HuH-7 (cell line): Measurements from ENCODE around the gene EXOC2.

Experiments
- DNase-seq: peaks from one replicate; pipeline ENCODE4 v3.0.0; 2011; ENCODE audit warnings: low spot score

Gene EXOC2

GRCh38 chr6:443621-444159, 249.2 kb downstream of the EXOC2 start:
- no peak for DNase-seq

DNA sequence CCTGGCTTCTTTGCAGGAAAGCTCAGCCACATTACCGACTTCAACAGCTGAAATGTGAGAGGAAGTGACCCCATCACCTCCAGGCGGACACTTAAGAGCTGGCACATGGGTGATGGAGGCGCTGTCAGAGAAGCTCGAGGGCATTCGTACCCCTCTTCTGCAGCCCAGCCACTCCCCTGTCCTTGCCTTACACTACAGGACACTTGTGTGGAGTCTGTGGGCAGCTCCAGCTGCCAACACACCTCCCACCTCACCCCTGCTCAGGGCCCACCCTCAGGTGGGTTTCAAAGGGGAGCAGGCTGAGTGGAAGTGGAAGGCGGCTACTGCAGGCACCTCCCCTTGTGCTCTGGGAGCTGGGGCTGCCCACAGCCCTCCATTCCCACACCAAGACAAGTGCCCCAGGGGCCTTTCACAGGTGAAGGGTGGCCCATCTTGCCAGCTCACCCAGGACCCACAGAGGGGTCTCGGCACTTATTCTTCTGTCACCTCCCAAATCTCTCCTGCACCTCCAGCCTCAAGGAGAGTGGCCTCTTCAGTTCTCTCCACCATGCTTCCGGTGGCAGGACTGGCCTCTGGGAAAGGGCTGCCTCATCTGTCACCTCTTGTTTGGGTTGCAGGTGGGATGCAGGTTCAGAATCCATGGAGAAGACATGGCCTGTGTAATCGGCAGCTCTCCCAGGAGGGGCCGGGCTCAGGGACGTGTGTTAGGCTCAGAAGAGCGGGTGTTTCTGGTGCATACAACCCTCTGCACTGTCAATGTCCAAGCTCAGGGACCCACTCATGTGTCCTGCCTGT, 251.6 kb downstream of the EXOC2 start:
- no peak for DNase-seq

GRCh38 chr6:439641-440167, 253.2 kb downstream of the EXOC2 start:
- DNase-seq = no peak

DNA sequence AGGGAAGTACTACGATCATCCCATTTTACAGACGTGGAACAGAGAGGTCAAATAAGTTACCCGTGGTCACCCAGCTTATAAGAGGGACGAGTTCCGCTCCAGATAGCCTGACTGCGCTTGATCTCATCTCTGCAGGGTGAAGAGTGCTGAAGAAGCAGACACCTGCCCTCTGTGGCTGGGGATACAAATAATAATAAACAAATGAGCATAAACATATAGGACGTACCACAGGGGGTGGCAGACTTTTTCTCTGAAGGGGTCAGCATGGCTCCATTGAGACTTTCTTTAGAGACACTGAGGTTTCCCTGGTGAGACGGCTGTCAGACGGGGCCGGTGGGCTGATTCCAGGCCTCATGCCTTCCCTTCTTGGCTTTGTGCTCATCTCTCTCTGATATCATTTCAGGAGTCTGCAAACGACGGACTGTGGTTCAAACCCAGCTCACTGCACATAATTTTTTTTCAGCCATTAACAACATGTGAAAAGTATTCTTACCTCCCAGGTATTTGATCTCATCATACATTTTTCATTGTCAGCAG, 254.2 kb downstream of the EXOC2 start:
- DNase-seq = no peak

DNA sequence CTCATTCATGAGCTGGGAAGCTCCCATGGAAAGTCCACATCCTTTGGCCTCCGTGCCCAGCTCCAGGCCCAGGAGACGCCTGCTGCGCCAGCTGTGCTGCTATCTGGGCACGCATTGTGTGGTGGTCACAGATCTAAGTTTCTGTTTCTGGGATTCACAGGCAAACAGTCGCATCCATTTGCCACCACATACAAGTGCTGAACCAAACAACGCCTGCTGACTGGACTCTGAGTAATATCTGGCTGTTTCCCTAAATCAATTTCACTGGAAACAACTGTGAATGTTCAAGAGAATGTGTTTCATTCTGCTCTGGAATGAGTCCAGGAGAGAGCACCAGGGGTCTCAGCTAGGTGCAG, 255.9 kb downstream of the EXOC2 start:
- no peak for DNase-seq

- DNase-seq = no peak
These were observed 256.5 kb downstream of the EXOC2 start for GRCh38 chr6:436308-437036.

- DNase-seq = no peak
These were observed 257.3 kb downstream of the EXOC2 start for GRCh38 chr6:435441-436307.
